ENCODE results near the gene NPFFR2.

DNA sequence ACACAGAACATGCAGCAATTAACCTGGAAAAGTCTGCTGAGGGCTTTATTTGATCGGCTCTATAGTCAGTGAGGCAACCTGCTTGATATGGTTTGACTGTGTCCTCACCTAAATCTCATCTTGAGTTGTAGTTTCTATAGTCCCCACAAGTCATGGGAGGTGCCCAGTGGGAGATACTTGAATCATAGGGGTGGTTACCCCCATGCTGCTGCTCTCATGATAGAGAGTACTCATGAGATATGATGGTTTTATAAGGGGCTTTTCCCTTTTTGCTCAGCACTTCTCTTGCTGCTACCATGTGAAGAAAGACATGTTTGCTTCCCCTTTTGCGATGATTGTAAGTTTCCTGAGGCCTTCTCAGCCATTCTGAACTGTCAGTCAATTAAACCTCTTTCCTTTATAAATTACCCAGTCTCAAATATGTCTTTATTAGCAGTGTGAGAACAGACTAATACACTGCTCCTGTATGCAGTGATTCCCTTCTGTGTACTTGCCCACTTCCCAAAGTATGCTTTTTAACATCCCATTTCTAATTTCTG is 78.2 kb downstream of the NPFFR2 start:
- TF ChIP-seq, protein P1, sequence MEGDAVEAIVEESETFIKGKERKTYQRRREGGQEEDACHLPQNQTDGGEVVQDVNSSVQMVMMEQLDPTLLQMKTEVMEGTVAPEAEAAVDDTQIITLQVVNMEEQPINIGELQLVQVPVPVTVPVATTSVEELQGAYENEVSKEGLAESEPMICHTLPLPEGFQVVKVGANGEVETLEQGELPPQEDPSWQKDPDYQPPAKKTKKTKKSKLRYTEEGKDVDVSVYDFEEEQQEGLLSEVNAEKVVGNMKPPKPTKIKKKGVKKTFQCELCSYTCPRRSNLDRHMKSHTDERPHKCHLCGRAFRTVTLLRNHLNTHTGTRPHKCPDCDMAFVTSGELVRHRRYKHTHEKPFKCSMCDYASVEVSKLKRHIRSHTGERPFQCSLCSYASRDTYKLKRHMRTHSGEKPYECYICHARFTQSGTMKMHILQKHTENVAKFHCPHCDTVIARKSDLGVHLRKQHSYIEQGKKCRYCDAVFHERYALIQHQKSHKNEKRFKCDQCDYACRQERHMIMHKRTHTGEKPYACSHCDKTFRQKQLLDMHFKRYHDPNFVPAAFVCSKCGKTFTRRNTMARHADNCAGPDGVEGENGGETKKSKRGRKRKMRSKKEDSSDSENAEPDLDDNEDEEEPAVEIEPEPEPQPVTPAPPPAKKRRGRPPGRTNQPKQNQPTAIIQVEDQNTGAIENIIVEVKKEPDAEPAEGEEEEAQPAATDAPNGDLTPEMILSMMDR (IDR thresholded peaks at IDR 0.05; ENCODE audit: low read length), result no peak
- no peak for TF ChIP-seq EZH2 (optimal IDR thresholded peaks at IDR 0.05; ENCODE audit: low read depth, low read length)

Data from MM.1S (cell line).